ENCODE data around the gene USP36.
"Not testable (repeated sequence)": the region's sequence is repeated elsewhere in the genome, so short reads cannot be mapped to it uniquely, and the experiment has no call there.

Gene USP36

DNA sequence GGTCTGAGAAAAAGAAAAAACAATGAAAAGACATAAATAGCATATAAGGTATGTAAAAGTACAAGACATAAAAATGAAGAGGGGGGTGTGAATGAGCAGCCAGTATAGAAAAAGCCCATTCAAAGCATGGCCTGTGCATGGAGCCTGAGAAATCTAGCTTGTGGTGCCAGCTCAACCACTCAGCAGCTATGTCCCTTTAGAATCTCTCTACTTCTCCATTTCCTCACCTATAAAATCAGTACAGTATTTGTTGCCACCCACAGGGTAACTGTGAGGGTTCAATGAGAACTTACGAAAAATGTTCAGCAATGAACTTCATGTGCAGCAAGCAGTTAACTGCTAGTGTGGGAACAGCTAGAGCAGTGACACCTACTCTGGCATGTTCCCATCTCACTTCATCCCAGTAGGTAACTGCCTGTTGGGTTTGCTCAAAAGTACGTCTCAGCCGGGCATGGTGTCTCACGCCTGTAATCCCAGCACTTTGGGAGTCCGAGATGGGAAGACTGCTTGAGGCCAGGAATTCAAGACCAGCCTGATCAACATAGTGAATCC lies 73.8 kb downstream of the USP36 start:
- no peak for DNase-seq (ENCODE audit: low read depth)

DNA sequence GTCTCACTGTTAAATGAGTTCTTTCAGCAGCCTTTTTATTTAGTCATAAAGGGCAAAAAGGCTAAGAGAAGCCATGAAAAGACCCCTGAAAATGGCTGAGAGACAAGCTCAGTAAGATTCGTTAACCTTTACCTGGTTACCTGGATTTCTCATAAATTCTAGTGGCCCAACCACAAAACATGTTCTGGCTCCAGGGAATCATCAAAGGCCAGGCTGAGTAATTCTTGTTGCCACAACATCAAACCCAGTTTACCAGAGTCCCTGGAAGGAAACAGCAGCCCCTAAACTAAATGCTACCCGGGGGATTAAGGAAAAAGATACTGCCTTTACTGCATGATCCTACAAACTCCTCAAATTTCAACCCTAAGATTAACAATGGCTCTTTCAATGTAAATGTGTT lies 74.4 kb downstream of the USP36 start:
- no peak for DNase-seq (ENCODE audit: low read depth)

DNA sequence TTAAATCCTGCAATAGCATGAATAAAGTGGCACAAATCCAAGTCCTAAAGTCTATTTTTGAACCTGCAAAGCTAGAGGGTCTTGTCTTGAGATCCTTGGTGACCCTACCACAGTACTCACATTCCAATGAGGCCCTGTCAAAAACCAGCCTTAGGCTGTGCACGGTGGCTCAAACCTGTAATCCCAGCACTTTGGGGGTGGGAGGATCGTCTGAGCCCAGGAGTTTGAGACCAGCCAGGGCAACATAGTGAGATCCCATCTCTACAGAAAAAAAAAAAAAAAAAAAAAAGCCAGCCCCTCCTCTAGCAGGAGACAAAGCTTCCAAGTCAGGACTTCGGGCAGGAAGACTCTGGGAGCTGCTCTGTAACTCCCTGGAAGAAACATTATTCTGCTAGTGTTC lies 74.8 kb downstream of the USP36 start:
- DNase-seq (ENCODE audit: low read depth) = no peak

DNA sequence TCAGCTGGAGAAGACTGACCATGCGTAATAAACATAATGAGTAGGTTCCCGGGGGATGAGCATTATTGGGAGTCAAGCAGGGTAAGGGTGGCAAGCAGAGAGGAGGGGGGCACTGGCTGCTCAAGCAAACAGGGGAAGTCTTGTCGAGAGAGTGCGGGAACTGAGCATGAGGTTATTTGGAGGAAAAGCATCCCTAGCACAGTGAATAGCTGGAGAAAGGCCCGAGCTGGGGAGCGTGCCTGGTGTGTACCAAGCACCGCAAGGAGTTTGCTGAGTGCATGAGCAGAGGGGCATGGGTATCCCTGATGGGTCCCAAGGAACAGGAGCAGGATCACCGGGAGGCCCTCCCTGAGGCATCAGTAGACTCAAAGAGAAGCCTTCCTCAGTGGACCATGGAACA lies 75.7 kb downstream of the USP36 start:
- no peak for DNase-seq (ENCODE audit: low read depth)

DNA sequence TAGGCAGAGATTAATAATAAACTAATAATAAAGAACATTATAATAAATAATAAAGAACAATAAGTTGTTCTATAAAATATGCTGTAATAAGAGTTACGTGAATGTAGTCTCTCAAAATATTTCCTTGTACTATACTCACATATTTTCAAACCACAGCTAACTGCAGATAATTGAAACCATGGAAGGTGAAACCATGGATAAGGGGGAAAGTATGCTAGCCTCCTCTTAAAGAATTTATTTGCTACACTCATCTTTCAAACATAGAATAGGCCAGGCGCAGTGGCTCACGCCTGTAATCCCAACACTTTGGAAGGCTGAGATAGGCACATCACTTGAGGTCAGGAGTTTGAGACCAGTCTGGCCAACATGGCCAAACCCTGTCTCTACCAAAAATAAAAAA lies 77.1 kb downstream of the USP36 start:
- no peak for DNase-seq (ENCODE audit: low read depth)

DNA sequence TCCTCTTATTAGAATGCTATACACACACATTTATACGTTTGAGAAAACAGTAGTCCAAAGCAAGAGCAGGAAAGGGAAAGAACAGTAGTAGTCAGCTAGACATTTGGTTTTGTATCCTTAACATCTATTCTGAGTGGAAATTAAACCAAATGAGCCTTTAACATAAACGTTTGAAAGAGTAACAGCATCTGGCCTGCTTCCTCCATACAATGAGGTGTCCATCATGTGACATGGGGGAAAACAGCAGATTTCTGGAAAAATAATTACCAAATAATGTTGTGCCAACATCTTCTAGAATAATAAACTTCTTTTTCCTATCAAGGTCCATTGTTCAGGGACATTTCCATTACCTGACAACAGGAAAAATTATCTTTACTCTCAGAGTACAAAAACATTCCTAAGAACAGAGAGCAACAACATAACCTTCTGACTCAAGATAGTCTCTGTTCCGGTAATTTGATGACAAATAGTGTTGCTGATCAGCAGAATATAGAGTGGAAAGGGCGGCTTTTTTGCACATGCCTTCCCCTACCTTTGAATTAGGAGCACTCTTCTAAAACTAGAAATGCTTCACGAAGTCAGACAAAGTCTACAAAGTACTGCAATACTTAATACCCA lies 78.7 kb downstream of the USP36 start:
- DNase-seq (ENCODE audit: low read depth) = no peak

DNA sequence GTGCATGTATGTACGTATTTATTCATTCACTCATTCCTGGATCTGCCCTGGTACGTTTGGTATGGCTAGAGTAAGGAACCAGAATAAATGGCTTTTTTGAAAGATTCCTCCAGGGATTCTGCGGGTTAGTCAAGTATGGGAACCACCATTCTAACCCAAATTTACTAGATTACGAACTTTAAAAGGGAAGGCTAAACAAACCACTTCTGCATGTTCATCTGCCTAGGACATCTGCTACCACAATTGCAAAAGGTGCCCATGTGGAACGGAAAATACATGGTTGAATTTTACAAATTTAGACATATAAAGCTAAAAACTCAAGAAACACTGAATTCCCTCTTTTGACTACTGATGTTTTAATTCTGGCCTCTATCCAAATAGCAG lies 80.7 kb downstream of the USP36 start:
- no peak for DNase-seq (ENCODE audit: low read depth)

DNA sequence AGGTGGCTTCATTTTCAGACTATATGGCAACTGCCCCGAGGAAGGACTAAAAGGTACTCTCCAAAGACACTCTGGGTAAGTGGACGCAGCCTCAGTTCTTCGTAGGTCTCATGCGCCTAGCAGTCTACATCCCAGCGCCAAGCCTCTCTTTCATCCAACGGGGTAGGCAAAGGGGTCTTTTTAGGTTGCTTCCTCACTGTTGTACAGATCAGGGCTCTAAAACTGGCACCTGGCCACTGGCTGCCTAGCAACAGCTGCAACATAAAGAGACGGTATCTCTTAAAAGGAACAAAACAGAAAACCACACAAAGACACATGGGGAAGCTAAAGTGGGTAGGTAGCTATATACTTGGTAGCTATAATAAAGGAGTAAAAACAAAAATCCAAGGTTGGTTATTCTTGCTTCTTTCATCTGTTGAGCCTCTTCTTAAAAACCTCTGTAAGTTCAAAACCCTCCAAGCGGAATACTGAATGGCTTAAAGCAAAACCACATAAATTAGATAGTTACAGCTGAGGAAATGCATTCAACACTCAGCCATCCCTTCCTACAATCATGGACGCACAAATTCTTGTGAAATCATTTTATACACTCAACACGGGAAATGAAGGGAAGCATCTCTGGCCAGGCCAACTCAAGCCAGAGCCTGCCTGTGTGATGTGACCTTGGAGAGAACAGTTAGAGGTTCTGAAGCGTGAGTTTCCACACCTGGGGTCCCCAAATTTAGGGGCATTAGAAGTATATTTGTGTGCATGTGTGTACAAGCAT lies 81.2 kb downstream of the USP36 start:
- DNase-seq (ENCODE audit: low read depth) = peak; percentile 32

DNA sequence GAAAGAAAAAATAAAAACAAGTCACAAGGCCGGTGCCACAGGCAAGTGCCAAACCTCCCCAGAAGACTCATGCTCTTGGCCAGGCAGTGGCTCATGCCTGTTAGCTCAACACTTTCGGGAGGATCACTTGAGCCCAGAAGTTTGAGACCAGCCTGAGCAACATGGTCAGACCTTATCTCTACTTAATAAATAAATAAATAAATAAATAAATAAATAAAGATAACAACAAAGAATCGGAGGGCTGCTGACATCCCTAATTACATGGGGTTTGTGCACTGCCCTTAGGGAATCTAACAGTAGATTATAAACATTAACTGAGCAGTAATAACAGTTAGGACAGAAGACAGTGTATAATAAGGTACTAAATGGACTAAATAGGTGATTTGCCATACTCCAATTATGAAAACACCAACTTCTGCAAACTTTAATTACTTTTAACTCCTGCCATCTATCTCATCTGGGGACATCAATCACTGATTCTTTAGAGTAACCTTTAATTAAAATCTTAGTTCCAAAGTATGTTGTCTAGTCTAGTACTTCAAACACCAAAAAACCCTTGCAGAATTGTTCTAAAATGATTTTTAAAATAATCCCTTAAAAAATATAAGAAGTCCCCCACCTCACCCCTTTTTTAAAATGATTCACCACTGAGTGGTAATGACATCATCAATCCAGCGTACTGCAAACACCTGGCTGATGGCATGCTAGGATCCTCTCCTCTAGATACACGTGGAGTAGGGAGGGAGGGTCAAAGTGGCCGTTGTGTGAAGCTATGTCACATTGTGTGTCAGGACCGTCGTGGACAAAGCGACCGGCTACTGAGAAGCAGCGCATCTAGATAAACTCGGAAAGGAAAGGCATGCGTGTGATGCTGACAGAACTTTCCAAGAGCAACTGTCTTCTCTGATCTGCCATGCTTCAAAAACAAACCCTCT lies 87.0 kb downstream of the USP36 start:
- no peak for DNase-seq (ENCODE audit: low read depth)

DNA sequence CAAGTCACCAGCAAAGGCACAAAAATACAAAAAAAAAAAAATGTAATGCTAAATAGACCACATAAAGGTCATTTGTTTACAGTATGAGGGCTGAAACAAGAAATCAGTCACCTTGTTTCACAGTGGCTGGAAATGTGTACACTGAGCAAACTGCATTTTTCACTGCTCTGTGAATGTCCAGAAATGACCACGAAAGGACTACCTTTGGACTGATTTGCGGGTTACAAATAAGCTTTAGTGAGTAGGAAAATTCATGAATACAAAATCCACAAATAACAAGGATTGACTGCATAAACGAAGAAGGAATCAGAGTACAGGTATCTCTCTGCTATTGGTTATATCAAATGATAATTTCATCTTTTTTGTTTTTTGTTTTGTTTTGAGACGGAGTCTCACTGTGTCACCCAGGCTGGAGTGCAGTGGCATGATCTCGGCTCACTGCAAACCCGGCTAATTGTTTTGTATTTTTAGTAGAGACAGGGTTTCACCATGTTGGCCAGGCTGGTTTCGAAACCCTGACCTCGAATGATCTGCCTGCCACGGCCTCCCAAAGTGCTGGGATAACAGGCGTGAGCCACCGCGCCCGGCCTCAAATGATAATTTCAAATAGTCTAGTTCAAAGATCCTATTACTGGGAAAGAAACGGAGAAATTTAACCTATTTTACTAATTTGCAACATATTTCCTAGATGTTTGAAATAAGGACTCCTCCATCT lies 89.0 kb downstream of the USP36 start:
- no peak for DNase-seq (ENCODE audit: low read depth)

DNA sequence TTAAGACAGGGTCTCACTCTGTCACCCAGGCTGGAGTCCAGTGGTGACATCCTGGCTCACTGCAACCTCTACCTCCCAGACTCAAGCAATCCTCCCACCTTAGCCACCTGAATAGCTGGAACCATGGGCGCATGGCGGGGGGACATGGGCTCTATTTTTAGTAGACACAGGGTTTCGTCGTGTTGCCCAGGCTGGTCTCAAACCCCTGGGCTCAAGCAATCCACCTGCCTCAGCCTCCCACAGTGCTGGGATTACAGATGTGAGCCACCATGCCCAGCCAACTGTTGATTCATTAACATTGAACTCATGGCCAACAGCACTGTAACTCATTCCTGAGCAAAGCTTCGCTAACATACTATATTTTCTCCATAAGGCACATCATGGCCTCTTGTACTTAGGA lies 89.6 kb downstream of the USP36 start:
- DNase-seq (ENCODE audit: low read depth) = not testable (repeated sequence)

DNA sequence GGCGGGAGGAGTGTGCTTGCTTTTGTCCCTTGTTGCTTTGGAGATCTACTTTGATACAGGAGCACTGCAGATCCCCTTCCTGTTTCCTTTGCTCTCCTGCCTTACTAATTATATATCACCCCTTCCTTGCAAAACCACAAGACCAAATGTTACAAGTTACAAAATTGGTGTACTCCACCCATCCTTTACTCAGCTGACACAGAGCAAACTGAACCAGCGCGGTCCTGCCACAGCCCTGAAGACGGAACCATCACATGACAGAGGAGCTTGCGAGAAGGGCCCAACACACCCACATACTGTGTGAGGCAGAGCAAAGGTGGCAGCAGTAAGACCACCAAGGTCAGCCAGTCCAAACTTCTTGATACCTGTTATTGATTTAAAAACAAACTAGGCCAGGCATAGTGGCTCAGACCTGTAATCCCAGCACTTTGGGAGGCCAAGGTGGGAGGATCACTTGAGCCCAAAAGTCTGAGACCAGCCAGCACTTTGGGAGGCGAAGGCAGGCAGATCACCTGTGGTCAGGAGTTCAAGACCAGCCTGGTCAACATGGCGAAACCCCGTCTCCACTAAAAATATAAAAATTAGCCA lies 91.8 kb downstream of the USP36 start:
- peak; percentile 53 for DNase-seq (ENCODE audit: low read depth)

DNA sequence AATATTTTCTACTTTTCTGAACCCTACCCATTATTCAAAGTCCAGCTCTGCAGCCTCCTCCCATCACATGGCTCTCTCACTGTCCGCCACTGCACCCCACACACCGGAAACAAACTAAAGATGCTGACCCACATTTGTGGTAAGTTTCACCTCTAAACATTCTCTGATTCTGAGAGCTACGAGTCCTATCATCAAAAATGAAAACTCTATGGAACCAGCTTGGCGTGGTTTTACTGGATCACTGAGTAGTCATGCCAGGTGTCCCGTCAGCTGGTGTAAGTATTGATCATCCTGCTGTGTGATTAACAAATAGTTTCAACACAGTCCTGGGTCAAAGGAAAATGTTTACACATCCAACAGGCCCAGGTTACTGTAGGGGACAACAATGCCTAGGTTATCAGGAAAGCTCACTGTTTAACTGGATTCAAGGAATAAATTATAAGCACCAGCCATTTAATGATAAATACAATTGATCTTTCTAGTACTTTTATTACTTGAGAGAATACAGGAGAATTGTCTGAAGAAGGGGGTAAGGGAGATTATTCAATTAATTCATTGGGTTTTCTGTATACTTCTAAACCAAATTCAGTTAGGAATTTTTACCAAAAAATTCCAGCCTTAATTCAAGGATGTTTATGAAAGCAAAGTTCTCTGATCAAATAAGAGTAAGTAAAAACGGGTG lies 92.4 kb downstream of the USP36 start:
- no peak for DNase-seq (ENCODE audit: low read depth)

DNA sequence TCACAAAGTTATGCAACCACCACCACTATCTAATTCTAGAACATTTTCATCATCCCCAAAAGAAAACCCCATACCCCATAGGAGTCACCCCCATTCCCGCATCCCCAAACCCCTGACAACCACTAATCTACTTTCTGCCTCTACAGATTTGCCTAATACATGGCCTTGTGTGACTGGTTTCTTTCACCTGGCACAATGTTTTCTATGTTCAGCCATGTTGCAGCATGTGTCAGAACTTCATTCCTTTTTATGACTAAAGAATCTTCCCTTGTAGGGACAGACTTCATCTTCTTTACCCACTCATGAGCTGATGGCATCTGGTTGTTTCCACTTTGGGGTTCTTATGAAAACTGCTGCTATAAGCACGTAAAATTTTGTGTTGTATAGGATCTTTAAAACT lies 93.1 kb downstream of the USP36 start:
- DNase-seq (ENCODE audit: low read depth) = no peak

DNA sequence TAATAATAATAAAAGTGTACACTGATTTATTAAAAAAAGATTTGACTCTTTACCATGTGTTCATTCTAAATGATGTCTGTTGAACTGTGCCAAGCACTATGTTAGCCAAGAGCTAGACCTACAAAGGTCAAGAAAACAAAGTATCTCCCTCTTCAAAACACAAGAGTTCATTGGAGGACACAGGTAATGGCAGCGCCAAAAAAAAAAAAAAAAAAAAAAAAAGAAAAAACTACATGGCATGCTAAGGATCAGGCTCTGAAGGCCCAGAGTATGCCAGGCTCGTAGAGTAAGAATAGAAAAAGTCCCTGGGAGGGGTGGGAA lies 93.7 kb downstream of the USP36 start:
- DNase-seq (ENCODE audit: low read depth) = no peak

DNA sequence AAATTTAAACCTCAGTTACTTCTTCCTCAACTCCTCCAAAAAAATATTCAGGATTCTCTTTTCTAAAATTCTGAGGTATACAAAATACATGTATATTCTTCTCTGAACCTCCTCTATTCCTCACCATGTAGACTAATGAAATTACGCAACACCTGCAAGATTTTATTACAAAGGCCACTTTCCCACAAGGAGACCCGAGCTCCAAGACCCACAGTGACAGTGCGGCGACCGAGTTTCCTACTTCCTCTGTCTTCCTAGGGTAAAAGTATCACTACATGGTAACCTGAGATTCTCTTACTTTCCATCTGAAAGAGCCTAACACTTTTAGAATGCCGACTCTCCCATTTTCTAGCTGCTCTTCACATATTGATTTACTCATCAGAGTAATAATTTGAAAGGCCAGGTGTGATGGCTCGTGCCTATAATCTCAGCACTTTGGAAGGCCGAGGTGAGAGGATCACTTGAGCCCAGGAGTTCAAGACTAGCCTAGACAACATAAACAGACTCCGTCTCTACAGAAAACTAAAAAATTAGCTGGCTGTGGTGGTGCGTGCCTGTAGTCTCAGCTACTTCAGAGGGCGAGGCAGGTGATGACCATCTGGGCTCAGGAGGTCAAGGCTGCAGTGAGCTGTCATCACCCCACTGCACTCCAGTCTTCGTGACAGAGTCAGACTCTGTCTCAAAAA lies 94.2 kb downstream of the USP36 start:
- DNase-seq (ENCODE audit: low read depth) = no peak
